Measurements from ENCODE around the gene ELOVL2.

DNA sequence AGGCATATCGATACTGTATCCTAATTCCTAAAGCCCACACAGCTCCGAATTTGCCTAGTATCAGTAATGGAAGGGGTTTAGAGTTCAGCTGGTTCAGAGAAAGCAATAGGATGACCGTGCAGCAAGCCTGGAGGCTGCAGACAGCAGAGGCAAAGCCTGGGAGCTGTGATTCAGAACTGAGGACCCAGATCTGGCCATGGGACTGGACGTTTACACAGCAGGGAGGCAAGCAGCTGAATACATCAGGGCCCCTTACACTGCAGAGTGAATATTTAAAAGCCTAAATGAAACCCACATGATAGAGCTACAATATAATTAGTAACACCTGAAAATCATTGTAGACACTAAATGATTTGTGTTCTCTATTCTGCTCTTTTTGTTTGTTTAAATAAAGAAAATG, 38.0 kb downstream of the ELOVL2 start:
- TF ChIP-seq EZH2 (IDR thresholded peaks at IDR 0.05; ENCODE audit: insufficient read depth, poor library complexity, severe bottlenecking) = no peak
- no peak for TF ChIP-seq EZH2phosphoT487 (IDR thresholded peaks at IDR 0.05; ENCODE audit: insufficient read depth, low read depth)

Measured in GM23248 (cell line).